GM18505 (cell line): Measurements from ENCODE around the gene POLR3K.

Experiments
- ATAC-seq: cut with Tn5 transposase; IDR thresholded peaks from one replicate; pipeline ENCODE4 v1.9.1; 2021; ENCODE audit not compliant: unreplicated experiment
- POLR2A ChIP-seq: IDR thresholded peaks from 4 replicates; pipeline ENCODE4 v1.6.1; 2011; ENCODE audit warnings: borderline replicate concordance; ENCODE audit not compliant: insufficient read depth, insufficient read length; ENCODE audit errors: extremely low read depth

POLR3K gene

GRCh38 chr16:53346-54236 lies at the start of gene POLR3K, which contains the start of gene SNRNP25:
POLR3K (minus strand) TSS chr16:53608; CDS start chr16:53586, 22 bp downstream.
SNRNP25 (plus strand) TSS chr16:53828; CDS start chr16:54017, 189 bp downstream.
- peak; percentile 83 for TF ChIP-seq POLR2A
- peak; percentile 81 for ATAC-seq

- ATAC-seq = no peak
- TF ChIP-seq POLR2A = no peak
Observed at GRCh38 chr16:102060-102855, 48.9 kb upstream of the POLR3K start.

DNA sequence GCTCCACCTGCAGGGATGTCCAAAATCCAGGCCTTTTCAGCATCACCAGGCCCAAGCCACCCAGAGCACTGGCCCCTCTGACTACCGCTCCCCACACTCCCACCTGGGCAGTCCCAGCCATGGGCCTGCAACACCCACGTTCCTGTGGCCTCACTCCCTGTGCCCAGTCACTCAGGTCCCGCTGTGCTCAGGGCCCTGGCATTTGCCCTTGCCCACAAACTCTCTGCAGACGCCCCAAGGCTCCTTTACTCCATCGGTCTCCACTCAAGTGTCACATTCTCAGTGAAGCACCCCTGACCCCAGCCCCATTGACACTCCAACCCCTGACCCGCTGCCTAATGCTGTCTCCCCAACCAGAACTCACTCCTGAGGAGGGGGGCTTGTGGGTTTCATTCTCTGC lies 48.2 kb upstream of the POLR3K start:
- no peak for TF ChIP-seq POLR2A
- ATAC-seq = no peak

DNA sequence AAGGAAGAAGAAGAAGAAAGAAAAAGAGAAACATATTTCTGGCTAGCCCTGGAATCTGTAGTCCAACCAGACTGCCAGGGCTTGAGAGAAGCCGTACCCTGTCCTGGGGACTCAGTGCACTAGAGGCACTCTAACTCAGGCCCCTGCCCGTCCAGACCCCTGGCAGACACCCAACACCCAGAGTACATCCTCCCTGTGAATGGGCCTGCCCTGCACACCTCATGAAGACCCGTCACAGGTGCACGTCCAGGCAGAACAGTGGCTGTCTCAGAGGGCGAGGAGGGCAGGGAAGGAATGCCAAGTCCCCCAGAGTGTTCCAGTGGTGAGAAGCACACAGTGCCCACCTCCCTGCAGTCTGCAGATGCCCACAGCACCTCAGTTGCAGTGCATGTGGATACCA lies 47.6 kb upstream of the POLR3K start:
- no peak for ATAC-seq
- no peak for TF ChIP-seq POLR2A

DNA sequence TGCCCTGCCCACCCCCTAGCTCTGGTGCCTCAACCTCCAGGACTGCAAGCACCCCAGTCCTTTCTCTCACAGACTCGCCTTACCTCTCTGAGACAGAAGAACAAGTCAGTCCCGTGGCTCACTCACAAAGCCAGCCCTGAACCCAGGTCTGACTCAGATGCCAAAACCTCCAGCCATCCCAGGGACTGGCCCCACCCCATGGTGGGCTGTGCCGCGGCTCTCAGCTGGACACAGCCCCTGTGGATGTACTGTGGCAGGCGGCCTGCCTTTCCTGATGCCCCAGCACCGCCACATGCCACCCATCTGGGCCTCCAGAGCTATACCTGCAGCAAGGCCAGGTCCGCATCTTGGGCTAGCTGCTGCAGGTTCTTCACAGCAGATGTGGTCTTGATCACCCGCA lies 44.4 kb upstream of the POLR3K start:
- ATAC-seq = no peak

DNA sequence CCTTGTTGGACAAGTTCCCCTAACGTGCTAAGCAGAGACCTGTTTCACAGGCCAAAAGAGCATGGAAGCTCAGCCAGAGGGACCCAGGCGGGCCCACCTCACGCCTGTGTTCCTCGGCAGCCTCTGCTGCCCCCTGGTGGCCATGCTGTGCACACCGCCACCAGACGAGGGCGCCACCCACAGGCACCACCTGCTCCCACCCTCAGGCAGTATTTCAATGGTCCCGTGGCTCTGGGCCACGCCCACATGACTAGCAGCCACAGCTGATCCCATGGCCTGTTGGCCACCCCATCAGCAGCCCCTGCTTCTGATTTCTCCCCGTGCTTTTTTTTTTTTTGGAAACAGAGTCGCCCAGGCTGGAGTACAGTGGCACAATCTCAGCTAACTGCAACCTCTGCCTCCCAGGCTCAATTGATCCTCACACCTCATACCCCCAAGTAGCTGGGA lies 43.5 kb upstream of the POLR3K start:
- ATAC-seq = peak; percentile 76
- TF ChIP-seq POLR2A = no peak

More for the DNA sequence above, 44.4 kb upstream of the POLR3K start:
- no peak for TF ChIP-seq POLR2A

GRCh38 chr16:94918-95265 lies 41.5 kb upstream of the POLR3K start:
- ATAC-seq = no peak
- TF ChIP-seq POLR2A = no peak

DNA sequence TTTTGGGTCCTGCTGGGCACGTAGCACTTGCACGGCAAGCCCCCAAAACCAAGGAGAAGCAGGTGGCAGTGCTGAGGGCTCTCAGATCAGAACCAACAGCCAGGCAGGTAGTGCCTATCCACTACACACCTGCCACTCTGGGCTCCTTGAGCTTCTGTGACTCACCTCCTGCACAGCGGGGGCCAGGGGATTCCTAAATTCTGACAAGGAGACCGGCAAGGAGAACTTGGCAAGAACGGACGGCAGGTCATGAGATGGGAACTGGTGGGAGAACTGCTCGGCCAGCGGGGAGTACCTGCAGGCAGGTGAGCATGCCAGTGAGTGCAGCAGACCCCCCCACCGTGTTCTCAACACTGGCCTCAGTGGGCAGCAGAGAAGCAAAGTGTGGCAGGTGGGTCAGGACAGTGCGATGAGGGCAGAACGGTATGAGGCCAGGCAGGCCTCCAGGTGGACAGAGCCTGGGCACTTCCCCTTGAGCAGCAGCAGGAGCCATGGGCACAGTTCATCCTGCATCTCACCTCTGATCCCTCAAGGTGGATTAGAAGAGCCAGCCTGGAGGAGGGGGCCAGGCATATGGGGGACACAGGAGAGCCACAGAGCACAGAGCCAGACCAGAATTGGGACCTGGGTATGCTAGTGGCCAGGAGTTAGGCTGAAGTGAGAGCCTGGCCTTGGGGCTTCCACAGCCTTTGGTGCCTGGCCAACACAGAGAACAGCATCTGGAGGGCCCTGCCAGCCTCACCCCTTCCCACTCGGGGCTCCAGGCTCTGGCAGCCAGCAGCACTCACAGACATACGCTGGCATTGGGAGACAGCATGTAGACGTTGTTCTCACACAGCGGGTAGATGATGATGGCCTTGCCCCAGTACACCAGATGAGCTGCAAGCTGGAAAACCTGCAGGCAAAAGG lies 39.3 kb upstream of the POLR3K start:
- no peak for TF ChIP-seq POLR2A
- no peak for ATAC-seq

DNA sequence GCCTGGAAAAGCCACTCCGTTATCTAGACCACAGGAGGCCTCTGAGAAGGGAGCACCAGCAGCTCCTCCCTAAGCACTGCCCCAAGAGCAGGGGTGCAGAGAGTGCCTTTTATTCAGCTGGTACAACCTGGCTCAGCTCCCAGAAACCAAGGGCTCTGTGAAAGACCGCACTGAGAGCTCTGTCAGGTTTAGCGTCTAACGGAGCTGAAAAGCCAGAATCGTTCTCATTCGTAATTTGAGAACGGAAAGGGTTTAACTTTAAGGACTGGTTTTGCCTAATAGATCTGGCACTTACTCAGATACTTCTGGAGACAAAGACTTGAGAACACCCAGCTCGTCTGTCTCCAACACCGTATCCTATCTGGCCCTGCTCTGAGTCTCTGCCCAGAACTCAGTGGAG lies 38.1 kb upstream of the POLR3K start:
- TF ChIP-seq POLR2A = no peak
- no peak for ATAC-seq

DNA sequence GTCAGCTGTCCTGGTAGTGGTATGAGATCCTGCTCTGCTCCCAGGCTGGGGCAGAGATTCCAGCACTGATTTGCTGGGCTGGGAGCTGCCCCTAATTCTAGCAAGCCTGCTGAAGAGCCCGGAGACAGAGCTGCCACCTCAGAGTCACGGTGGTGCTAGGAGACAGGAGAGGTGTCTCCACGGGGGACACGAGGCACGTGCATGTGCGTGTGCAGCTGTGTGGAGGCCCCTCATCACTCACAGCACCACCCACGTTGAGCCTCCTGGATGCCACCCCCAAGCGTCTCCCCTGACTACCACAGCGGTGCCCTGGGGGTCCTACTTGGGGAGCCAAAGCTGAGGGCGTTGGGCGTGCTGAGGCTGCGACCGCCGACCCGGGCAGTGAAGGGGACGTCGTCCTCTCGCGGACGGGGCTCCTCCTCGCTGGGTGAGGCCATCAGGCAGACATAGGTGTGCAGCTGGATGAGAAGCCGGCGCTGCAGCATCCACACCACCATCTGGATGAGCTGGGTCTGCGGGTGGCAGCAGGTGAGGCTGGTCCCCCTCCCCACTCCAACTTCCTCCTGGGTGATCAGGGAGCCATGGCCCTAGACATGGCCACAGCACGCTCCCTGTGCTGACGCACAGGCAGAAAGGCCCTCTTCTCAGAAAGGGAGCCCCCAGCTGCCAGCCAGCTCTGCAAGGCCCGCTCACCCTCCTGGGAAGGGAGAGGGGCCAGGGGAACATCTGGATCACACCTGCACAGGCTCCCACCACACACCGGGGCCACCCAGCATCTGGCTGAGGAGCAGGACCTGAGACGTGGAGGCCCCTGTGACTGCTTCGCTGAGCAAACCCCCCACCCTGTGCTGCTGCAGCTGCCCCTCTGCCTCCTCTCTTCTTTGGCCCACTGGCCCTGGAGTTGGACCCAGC lies 36.2 kb upstream of the POLR3K start:
- ATAC-seq = no peak
- TF ChIP-seq POLR2A = no peak

DNA sequence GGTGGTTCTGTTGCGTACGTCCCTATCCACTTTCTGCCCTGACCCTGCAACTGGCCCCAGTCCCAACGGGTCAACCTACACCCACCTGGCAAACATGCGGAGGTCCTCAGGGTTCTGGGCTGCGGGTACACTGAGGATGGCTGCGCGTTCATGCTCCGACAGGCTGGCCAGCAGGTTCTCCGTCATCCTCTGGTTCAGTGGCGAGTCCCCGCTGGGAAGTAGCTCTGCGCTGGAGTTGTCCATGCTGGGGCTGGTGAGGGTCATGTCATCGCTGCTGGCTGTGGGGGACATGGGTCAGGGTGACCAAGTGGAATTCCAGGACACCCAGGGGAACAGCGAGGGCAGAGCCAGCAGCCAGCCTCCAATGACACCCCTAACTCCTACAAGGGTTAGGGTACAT lies 35.2 kb upstream of the POLR3K start:
- TF ChIP-seq POLR2A = no peak
- ATAC-seq = no peak

DNA sequence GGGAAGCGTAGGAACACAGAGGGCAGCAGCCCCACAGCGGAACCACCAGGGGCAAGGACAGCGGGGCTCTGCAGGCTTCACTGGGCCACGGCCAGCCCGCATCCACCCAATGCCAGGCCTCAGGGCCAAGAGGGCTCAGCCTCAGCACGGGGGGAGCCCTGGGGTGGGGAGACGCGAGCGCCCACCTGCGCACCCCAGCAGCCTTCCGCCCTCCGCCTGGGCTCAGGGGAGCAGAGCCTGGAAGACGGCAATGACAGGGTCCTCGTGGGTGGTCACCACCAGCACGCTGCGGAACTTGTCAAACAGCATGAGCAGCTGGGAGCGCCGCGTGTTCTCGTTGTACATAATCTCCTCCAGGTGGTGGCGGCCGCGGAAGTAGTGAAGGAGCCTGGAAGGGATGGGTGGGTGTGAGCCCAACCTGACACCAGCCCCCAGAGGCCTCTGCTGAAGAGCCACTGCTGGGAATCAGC lies 33.1 kb upstream of the POLR3K start:
- no peak for ATAC-seq
- no peak for TF ChIP-seq POLR2A
